HEK293 (cell line): ENCODE measurements around the gene LIPE.

Experiments used
- CTCF ChIA-PET: fragments of 350-600 bp; formaldehyde crosslinking; extraction: SDS; loops from one replicate; lab custom pipeline; 2021; ENCODE audit warnings: antibody characterized with exemption; lab: Yijun Ruan, JAX
- POLR2A ChIA-PET: fragments of 300-600 bp; formaldehyde crosslinking; extraction: SDS; loops from one replicate; lab custom pipeline; 2020; ENCODE audit warnings: antibody characterized with exemption, inconsistent platforms; lab: Yijun Ruan, JAX
- H3K27ac ChIP-seq: fragments of 200-500 bp; sonication (Bioruptor generic); 2 replicates; pipeline ENCODE4 v1.5.1; 2014; ENCODE audit warnings: low read depth, low read length, control low read depth, inconsistent platforms; ENCODE audit errors: extremely low read depth
- H3K36me3 ChIP-seq, 2 experiments: fragments of 200-500 bp in 1 of 2; sonication (Bioruptor generic) in 1 of 2; 1 replicate in 1 of 2; 2 replicates in 1 of 2; pipeline ENCODE4 v1.5.1; 2014 to 2017; ENCODE audit warnings: inconsistent platforms in 2 of 2, low read length in 2 of 2; ENCODE audit not compliant: control insufficient read depth in 2 of 2, insufficient read depth in 1 of 2
- H3K4me1 ChIP-seq: fragments of 200-500 bp; sonication (Bioruptor generic); 2 replicates; pipeline ENCODE4 v1.5.1; 2014; ENCODE audit warnings: mild to moderate bottlenecking, low read length, inconsistent platforms; ENCODE audit not compliant: control insufficient read depth, insufficient read depth
- H3K4me3 ChIP-seq: 2 replicates; pipeline ENCODE4 v1.5.1; 2011; ENCODE audit warnings: low read depth, mild to moderate bottlenecking, control low read depth, low read length, moderate library complexity
- H3K9me3 ChIP-seq: fragments of 200-500 bp; sonication (Bioruptor generic); 2 replicates; pipeline ENCODE4 v1.5.1; 2014; ENCODE audit warnings: low read depth, low read length, inconsistent platforms; ENCODE audit not compliant: control insufficient read depth, insufficient read depth
- GLIS1 ChIP-seq: fragments of 450-650 bp; formaldehyde crosslinking; IDR thresholded peaks from 2 replicates; pipeline ENCODE4 v1.5.1; 2016; ENCODE audit warnings: missing biosample characterization, missing genetic modification characterization
- HOXA7 ChIP-seq: sonication (generic); formaldehyde crosslinking; IDR thresholded peaks from 2 replicates; pipeline ENCODE4 v1.8.1; 2022; ENCODE audit warnings: missing genetic modification reagents, borderline replicate concordance
- IKZF3 ChIP-seq: fragments of 450-650 bp; IDR thresholded peaks from 2 replicates; pipeline ENCODE4 v1.5.0; 2018; ENCODE audit warnings: missing biosample characterization, mild to moderate bottlenecking, missing genetic modification characterization, moderate library complexity
- KLF8 ChIP-seq: fragments of 450-650 bp; formaldehyde crosslinking; IDR thresholded peaks from 2 replicates; pipeline ENCODE4 v1.5.1; 2016; ENCODE audit warnings: missing biosample characterization, missing genetic modification characterization
- MZF1 ChIP-seq: fragments of 450-650 bp; formaldehyde crosslinking; IDR thresholded peaks from 2 replicates; pipeline ENCODE4 v1.5.1; 2017; ENCODE audit warnings: missing biosample characterization, missing genetic modification characterization, borderline replicate concordance
- PRDM2 ChIP-seq: fragments of 450-650 bp; formaldehyde crosslinking; IDR thresholded peaks from 2 replicates; pipeline ENCODE4 v1.5.1; 2016; ENCODE audit warnings: missing biosample characterization, missing genetic modification characterization, borderline replicate concordance
- SP2 ChIP-seq: fragments of 450-650 bp; formaldehyde crosslinking; IDR thresholded peaks from 2 replicates; pipeline ENCODE4 v1.5.1; 2016; ENCODE audit warnings: missing biosample characterization, missing genetic modification characterization
- WT1 ChIP-seq: fragments of 450-650 bp; formaldehyde crosslinking; IDR thresholded peaks from 2 replicates; pipeline ENCODE4 v1.5.1; 2016; ENCODE audit warnings: missing biosample characterization, missing genetic modification characterization
- ZNF138 ChIP-seq: fragments of 450-650 bp; formaldehyde crosslinking; IDR thresholded peaks from 2 replicates; pipeline ENCODE4 v1.5.1; 2016; ENCODE audit warnings: missing biosample characterization, missing genetic modification characterization, borderline replicate concordance
- ZNF155 ChIP-seq: fragments of 450-650 bp; formaldehyde crosslinking; IDR thresholded peaks from 2 replicates; pipeline ENCODE4 v1.5.1; 2016; ENCODE audit warnings: missing biosample characterization, missing genetic modification characterization
- ZNF280C ChIP-seq: fragments of 450-650 bp; formaldehyde crosslinking; IDR thresholded peaks from 2 replicates; pipeline ENCODE4 v1.5.1; 2016; ENCODE audit warnings: missing biosample characterization, missing genetic modification characterization
- ZNF292 ChIP-seq: fragments of 450-650 bp; formaldehyde crosslinking; IDR thresholded peaks from 2 replicates; pipeline ENCODE4 v1.5.1; 2016; ENCODE audit warnings: low read depth, missing biosample characterization, missing genetic modification characterization, borderline replicate concordance
- ZNF302 ChIP-seq: fragments of 450-650 bp; formaldehyde crosslinking; IDR thresholded peaks from 2 replicates; pipeline ENCODE4 v1.5.1; 2016; ENCODE audit warnings: missing biosample characterization, missing genetic modification characterization, low read depth
- ZNF350 ChIP-seq: fragments of 450-650 bp; formaldehyde crosslinking; IDR thresholded peaks from 2 replicates; pipeline ENCODE4 v1.5.0; 2017; ENCODE audit warnings: missing biosample characterization, mild to moderate bottlenecking, missing genetic modification characterization
- ZNF423 ChIP-seq: fragments of 450-650 bp; formaldehyde crosslinking; IDR thresholded peaks from 2 replicates; pipeline ENCODE4 v1.5.1; 2016; ENCODE audit warnings: missing biosample characterization, missing genetic modification characterization
- ZNF426 ChIP-seq: fragments of 450-650 bp; formaldehyde crosslinking; IDR thresholded peaks from 2 replicates; pipeline ENCODE4 v1.5.1; 2017; ENCODE audit warnings: missing biosample characterization, missing genetic modification characterization, mild to moderate bottlenecking, inconsistent platforms, moderate library complexity
- ZNF514 ChIP-seq: fragments of 450-650 bp; formaldehyde crosslinking; IDR thresholded peaks from 2 replicates; pipeline ENCODE4 v1.5.1; 2016; ENCODE audit warnings: missing biosample characterization, missing genetic modification characterization
- ZNF555 ChIP-seq: fragments of 450-650 bp; formaldehyde crosslinking; conservative IDR thresholded peaks from 2 replicates; pipeline ENCODE4 v1.5.1; 2017; ENCODE audit warnings: missing biosample characterization, mild to moderate bottlenecking, missing genetic modification characterization, inconsistent platforms
- ZNF792 ChIP-seq: fragments of 450-650 bp; formaldehyde crosslinking; IDR thresholded peaks from 2 replicates; pipeline ENCODE4 v1.5.1; 2016; ENCODE audit warnings: missing biosample characterization, missing genetic modification characterization
- TF ChIP-seq, protein P1 (sequence below): fragments of 450-650 bp; formaldehyde crosslinking; IDR thresholded peaks from 2 replicates; pipeline ENCODE4 v1.5.1; 2016; ENCODE audit warnings: missing biosample characterization, missing genetic modification characterization
- TF ChIP-seq, protein P2 (sequence below): fragments of 450-650 bp; formaldehyde crosslinking; IDR thresholded peaks from 2 replicates; pipeline ENCODE4 v1.5.1; 2016; ENCODE audit warnings: missing biosample characterization, missing genetic modification characterization, borderline replicate concordance

The LIPE gene

GRCh38 chr19:42355896-42356295 lies 71.3 kb downstream of the LIPE start:
- no peaks in the 10 kb centered on the region for H3K9me3 ChIP-seq
- POLR2A ChIA-PET, result interaction anchor here (0.5 kb wide), 1 partner anchor 76 kb away, joined by 4 read pairs; no protein-coding TSS in a partner anchor
- CTCF ChIA-PET, result interaction anchor here (0.6 to 1.0 kb wide), 3 partner anchors 13 to 410 kb away, joined by 3 to 4 read pairs (median 3); no protein-coding TSS in a partner anchor
- no peak overlapping the region for H3K27ac ChIP-seq
- TF ChIP-seq ZNF514 (tag by site-specific recombination) (no peak), ZNF138 (no peak), ZNF155 (tag by site-specific recombination) (no peak), PRDM2 (tag by site-specific recombination) (no peak), ZNF555 (tag by site-specific recombination) (no peak), ZNF292 (tag by site-specific recombination) (no peak)
- TF ChIP-seq, protein P1, sequence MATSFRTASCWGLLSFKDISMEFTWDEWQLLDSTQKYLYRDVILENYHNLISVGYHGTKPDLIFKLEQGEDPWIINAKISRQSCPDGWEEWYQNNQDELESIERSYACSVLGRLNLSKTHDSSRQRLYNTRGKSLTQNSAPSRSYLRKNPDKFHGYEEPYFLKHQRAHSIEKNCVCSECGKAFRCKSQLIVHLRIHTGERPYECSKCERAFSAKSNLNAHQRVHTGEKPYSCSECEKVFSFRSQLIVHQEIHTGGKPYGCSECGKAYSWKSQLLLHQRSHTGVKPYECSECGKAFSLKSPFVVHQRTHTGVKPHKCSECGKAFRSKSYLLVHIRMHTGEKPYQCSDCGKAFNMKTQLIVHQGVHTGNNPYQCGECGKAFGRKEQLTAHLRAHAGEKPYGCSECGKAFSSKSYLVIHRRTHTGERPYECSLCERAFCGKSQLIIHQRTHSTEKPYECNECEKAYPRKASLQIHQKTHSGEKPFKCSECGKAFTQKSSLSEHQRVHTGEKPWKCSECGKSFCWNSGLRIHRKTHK (tag by site-specific recombination), result no peak
- H3K4me1 ChIP-seq, result no peaks in the 10 kb centered on the region
- no peak overlapping the region for H3K4me3 ChIP-seq
- peaks cover 31 to 78% of the 10 kb centered on the region in 2 experiments for H3K36me3 ChIP-seq

DNA sequence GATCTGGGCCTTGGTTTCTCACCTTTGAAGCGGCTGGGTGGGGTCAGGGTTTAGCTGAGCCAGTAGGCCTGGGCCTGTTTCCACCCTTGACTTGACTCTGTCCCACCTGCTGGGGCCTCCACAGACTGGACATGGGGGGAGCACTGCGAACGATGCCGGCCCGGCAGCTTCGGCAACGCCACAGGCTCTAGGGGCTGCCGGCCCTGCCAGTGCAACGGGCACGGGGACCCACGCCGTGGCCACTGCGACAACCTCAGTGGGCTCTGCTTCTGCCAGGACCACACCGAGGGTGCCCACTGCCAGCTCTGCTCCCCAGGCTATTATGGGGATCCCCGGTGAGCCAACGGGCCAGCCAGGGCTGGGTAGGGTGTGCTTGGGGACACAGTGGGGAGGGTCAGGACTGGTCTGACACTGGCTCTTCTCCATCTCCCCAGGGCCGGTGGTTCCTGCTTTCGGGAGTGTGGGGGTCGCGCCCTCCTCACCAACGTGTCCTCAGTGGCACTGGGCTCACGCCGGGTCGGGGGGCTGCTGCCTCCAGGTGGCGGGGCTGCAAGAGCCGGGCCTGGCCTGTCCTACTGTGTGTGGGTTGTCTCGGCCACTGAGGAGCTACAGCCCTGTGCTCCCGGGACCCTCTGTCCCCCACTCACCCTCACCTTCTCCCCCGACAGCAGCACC lies 73.7 kb downstream of the LIPE start:
- POLR2A ChIA-PET, result no interaction called here
- Histone ChIP-seq H3K9me3 (no peaks in the 10 kb centered on the region), H3K4me1 (no peaks in the 10 kb centered on the region), H3K4me3 (no peak overlapping the region), H3K36me3 (peaks cover 30 to 76% of the 10 kb centered on the region in 2 experiments), H3K27ac (no peak overlapping the region)
- CTCF ChIA-PET, result interaction anchor here (1.1 to 1.4 kb wide), 3 partner anchors 8 to 245 kb away, joined by 3 to 4 read pairs (median 3); no protein-coding TSS in a partner anchor
- TF ChIP-seq IKZF3 (tag by site-specific recombination) (no peak), ZNF792 (tag by site-specific recombination) (no peak), SP2 (no peak), ZNF350 (tag by site-specific recombination) (no peak), MZF1 (tag by site-specific recombination) (no peak), ZNF423 (no peak), HOXA7 (CRISPR knock-in tag) (no peak), KLF8 (tag by site-specific recombination) (no peak), GLIS1 (tag by site-specific recombination) (no peak), ZNF280C (tag by site-specific recombination) (no peak), ZNF302 (tag by site-specific recombination) (no peak), ZNF426 (tag by site-specific recombination) (no peak), WT1 (tag by site-specific recombination) (no peak)
- TF ChIP-seq, protein P2, sequence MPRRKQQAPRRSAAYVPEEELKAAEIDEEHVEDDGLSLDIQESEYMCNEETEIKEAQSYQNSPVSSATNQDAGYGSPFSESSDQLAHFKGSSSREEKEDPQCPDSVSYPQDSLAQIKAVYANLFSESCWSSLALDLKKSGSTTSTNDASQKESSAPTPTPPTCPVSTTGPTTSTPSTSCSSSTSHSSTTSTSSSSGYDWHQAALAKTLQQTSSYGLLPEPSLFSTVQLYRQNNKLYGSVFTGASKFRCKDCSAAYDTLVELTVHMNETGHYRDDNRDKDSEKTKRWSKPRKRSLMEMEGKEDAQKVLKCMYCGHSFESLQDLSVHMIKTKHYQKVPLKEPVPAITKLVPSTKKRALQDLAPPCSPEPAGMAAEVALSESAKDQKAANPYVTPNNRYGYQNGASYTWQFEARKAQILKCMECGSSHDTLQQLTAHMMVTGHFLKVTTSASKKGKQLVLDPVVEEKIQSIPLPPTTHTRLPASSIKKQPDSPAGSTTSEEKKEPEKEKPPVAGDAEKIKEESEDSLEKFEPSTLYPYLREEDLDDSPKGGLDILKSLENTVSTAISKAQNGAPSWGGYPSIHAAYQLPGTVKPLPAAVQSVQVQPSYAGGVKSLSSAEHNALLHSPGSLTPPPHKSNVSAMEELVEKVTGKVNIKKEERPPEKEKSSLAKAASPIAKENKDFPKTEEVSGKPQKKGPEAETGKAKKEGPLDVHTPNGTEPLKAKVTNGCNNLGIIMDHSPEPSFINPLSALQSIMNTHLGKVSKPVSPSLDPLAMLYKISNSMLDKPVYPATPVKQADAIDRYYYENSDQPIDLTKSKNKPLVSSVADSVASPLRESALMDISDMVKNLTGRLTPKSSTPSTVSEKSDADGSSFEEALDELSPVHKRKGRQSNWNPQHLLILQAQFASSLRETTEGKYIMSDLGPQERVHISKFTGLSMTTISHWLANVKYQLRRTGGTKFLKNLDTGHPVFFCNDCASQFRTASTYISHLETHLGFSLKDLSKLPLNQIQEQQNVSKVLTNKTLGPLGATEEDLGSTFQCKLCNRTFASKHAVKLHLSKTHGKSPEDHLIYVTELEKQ (tag by site-specific recombination), result no peak
